Thyroid gland (tissue), 4 donors: Measurements from ENCODE around the gene TACO1. TPM values are rescaled to one million over a fixed set of nuclear protein-coding genes. Genes with fewer than 3 reads are reported as not detected.
A peak's percentile ranks its signal among the peaks of the same experiment; 100 is the strongest.

Experiments
- DNase-seq, 2 donors: peaks; one replicate each; pipeline ENCODE4 v3.0.0-alpha.2; 2019
- H3K27ac ChIP-seq, 3 donors: fragments of 200-600 bp; sonication (generic); 1 replicate in 2 of 3; 2 replicates in 1 of 3; pipeline ENCODE4 v1.5.1; 2016 to 2019; ENCODE audit warnings: mild to moderate bottlenecking in 1 of 3, moderate library complexity in 1 of 3
- H3K27me3 ChIP-seq: fragments of 200-600 bp; sonication (generic); one replicate; pipeline ENCODE4 v1.5.1; 2019
- H3K36me3 ChIP-seq, 2 donors: fragments of 200-600 bp; sonication (generic); one replicate each; pipeline ENCODE4 v1.5.1; 2016 to 2019
- H3K4me1 ChIP-seq, 2 donors: fragments of 200-600 bp; sonication (generic); one replicate each; pipeline ENCODE4 v1.5.1; 2017 to 2019
- H3K4me3 ChIP-seq, 3 donors: fragments of 200-600 bp; sonication (generic); replicated peaks in 1 of 3; 1 replicate in 2 of 3; 2 replicates in 1 of 3; pipeline ENCODE4 v1.5.1; 2016; ENCODE audit warnings: mild to moderate bottlenecking in 1 of 3
- H3K9me3 ChIP-seq: fragments of 200-600 bp; sonication (generic); one replicate; pipeline ENCODE4 v1.5.1; 2017
- CTCF ChIP-seq, 6 experiments: fragments of 200-600 bp in 3 of 6; fragments of 450-650 bp in 3 of 6; sonication (generic) in 3 of 6; IDR thresholded peaks; one replicate each; pipeline ENCODE4 v1.5.1; 2016 to 2019; ENCODE audit warnings: antibody characterized with exemption in 6 of 6, mild to moderate bottlenecking in 2 of 6, inconsistent platforms in 1 of 6, moderate library complexity in 1 of 6
- POLR2A ChIP-seq, 2 donors: fragments of 450-650 bp; IDR thresholded peaks; one replicate each; pipeline ENCODE4 v1.6.1; 2017; ENCODE audit warnings: antibody characterized with exemption in 2 of 2, mild to moderate bottlenecking in 2 of 2, moderate library complexity in 1 of 2
- WGBS, 2 donors: methylation state at CpG; one replicate each; pipeline ENCODE4 v1.1.5; 2017; 5-methylcytosine and 5-hydroxymethylcytosine counted together
- intact Hi-C: fragments of 100-400 bp; cut with DNase I; formaldehyde crosslinking; loops from one replicate; pipeline ENCODE4 v1.15.1; 2023
- total RNA-seq, 4 donors: library from RNA; depleted of rRNA; stranded (reverse); fragments of >200 nt; gene quantifications; one replicate each; pipeline ENCODE4 v1.2.3, GENCODE V29; 2016

The TACO1 gene
- total RNA-seq, 4 donors from 2014 or later: 15.3 to 17.1 (median 16.0) TPM

- no peaks in the 10 kb centered on the region for H3K9me3 ChIP-seq
- intact Hi-C loops: loop anchor here (10.0 kb wide), 1 partner anchor 214 kb away; the partner anchor contains the start of genes FTSJ3 and PSMC5
Measured at GRCh38 chr17:63610854-63611253, 10.2 kb downstream of the TACO1 start.

GRCh38 chr17:63611354-63611753, 10.7 kb downstream of the TACO1 start:
- H3K27ac ChIP-seq: no peak overlapping the region
- H3K36me3 ChIP-seq: peaks cover 14 to 23% of the 10 kb centered on the region in 2 donors
- no peak for DNase-seq
- H3K4me1 ChIP-seq: no peaks in the 10 kb centered on the region
- H3K9me3 ChIP-seq: no peaks in the 10 kb centered on the region
- 85 to 94% methylated on average over 3 of the region's 3 CpGs for WGBS, 2 donors
- H3K4me3 ChIP-seq: no peak overlapping the region
- H3K27me3 ChIP-seq: no peaks in the 10 kb centered on the region
- no peak for TF ChIP-seq POLR2A (IDR thresholded peaks at IDR 0.05)
- TF ChIP-seq CTCF (IDR thresholded peaks at IDR 0.05): no peak
- intact Hi-C loops: loop anchor here (10.0 kb wide), 1 partner anchor 213 kb away; the partner anchor contains the start of genes FTSJ3 and PSMC5

More at GRCh38 chr17:63610854-63611253, 10.2 kb downstream of the TACO1 start:
- peaks cover 19 to 27% of the 10 kb centered on the region in 2 donors for H3K36me3 ChIP-seq
- TF ChIP-seq POLR2A (IDR thresholded peaks at IDR 0.05) (no peak), CTCF (IDR thresholded peaks at IDR 0.05) (no peak)
- 93 to 97% methylated on average over 10 of the region's 10 CpGs for WGBS, 2 donors
- H3K27me3 ChIP-seq: no peaks in the 10 kb centered on the region
- no peaks in the 10 kb centered on the region for H3K4me1 ChIP-seq
- H3K27ac ChIP-seq: no peak overlapping the region
- no peak for DNase-seq
- no peak overlapping the region for H3K4me3 ChIP-seq

GRCh38 chr17:63613663-63614062, 13.0 kb downstream of the TACO1 start:
- Histone ChIP-seq H3K36me3 (peaks cover 0 to under 1% of the 10 kb centered on the region in 2 donors), H3K9me3 (no peaks in the 10 kb centered on the region), H3K27me3 (no peaks in the 10 kb centered on the region), H3K4me3 (no peak overlapping the region), H3K4me1 (no peaks in the 10 kb centered on the region), H3K27ac (no peak overlapping the region)
- TF ChIP-seq CTCF (IDR thresholded peaks at IDR 0.05) (no peak), POLR2A (IDR thresholded peaks at IDR 0.05) (no peak)
- 83 to 85% methylated on average over 2 of the region's 2 CpGs for WGBS, 2 donors
- no peak for DNase-seq
- intact Hi-C loops: loop anchor here (2.0 to 10.0 kb wide), 2 partner anchors 187 to 211 kb away; partner anchors contain the start of genes FTSJ3 and PSMC5

GRCh38 chr17:63621229-63621683, 20.6 kb downstream of the TACO1 start:
- 9 to 11% methylated on average over 10 of the region's 10 CpGs for WGBS, 2 donors
- no peak for DNase-seq
- H3K27me3 ChIP-seq: no peaks in the 10 kb centered on the region
- no peaks in the 10 kb centered on the region for H3K36me3 ChIP-seq
- TF ChIP-seq CTCF (IDR thresholded peaks at IDR 0.05) (no peak), POLR2A (IDR thresholded peaks at IDR 0.05) (no peak)
- intact Hi-C loops: no loop called here
- peak overlapping the region; percentile 61 to 76 (median 75) for H3K27ac ChIP-seq
- H3K9me3 ChIP-seq: no peaks in the 10 kb centered on the region
- peaks cover 19 to 22% of the 10 kb centered on the region in 2 donors for H3K4me1 ChIP-seq
- H3K4me3 ChIP-seq: peak overlapping the region; percentile 5 to 60 (median 45)

- H3K27me3 ChIP-seq: no peaks in the 10 kb centered on the region
- no peaks in the 10 kb centered on the region for H3K9me3 ChIP-seq
- H3K27ac ChIP-seq: peak within 1 kb of the TSS; percentile 61 to 76 (median 75)
- 0 to 1% methylated on average over 15 to 49 of the region's 75 CpGs for WGBS, 2 donors
- peak within 1 kb of the TSS; percentile 35 to 82 (median 64) for H3K4me3 ChIP-seq
- DNase-seq: peak; percentile 99 to 100
- peaks cover 19 to 24% of the 10 kb centered on the region in 2 donors for H3K4me1 ChIP-seq
- TF ChIP-seq CTCF (IDR thresholded peaks at IDR 0.05): peak in 2 of 6 experiments; percentile 3 to 21
- peak; percentile 5 to 85 for TF ChIP-seq POLR2A (IDR thresholded peaks at IDR 0.05)
- no peaks in the 10 kb centered on the region for H3K36me3 ChIP-seq
- intact Hi-C loops: no loop called here
Measured at GRCh38 chr17:63621684-63622573, 21.2 kb downstream of the TACO1 start, which contains the start of gene MAP3K3. Gene MAP3K3 (plus strand): TSS chr17:63622417. CDS start chr17:63622760, 343 bp downstream.
